Measurements from ENCODE around the gene AQP12A.

AQP12A gene

GRCh38 chr2:240727913-240728312 lies 36.2 kb downstream of the AQP12A start:
- H4K91ac ChIP-seq (ENCODE audit: low read depth, low read length, poor library complexity) = no peak overlapping the region
- H2AFZ ChIP-seq (ENCODE audit: low read length) = no peak overlapping the region
- no peak overlapping the region for H3K9ac ChIP-seq (ENCODE audit: low read depth, low read length, poor library complexity)
- H3K27me3 ChIP-seq (ENCODE audit: control insufficient read depth in 3 of 3, insufficient read depth in 3 of 3, low read depth in 1 of 3, low read length in 3 of 3) = no peaks in the 10 kb centered on the region
- H2BK120ac ChIP-seq (ENCODE audit: low read depth, low read length) = no peak overlapping the region
- no peak overlapping the region for H2BK15ac ChIP-seq (ENCODE audit: low read length)
- no peaks in the 10 kb centered on the region for H3K4me1 ChIP-seq (ENCODE audit: control insufficient read depth in 2 of 2, insufficient read depth in 1 of 2, low read depth in 1 of 2, low read length in 2 of 2)
- no peak overlapping the region for H3K4ac ChIP-seq (ENCODE audit: low read length)
- peaks cover 7% of the 10 kb centered on the region for H3K79me1 ChIP-seq (ENCODE audit: low read depth, low read length)
- H3K9me3 ChIP-seq (replicated peaks in 1 of 2; ENCODE audit: control insufficient read depth in 2 of 2, insufficient read depth in 1 of 2, low read depth in 1 of 2, low read length in 2 of 2) = peaks cover 0 to 2% of the 10 kb centered on the region in 2 donors
- no peak overlapping the region for H3K4me3 ChIP-seq (ENCODE audit: low read length in 2 of 2)
- peak overlapping the region; percentile 44 for H3K23ac ChIP-seq (ENCODE audit: low read depth, low read length, poor library complexity)
- no peak overlapping the region for H2BK12ac ChIP-seq (ENCODE audit: low read length)
- peaks cover 17 to 29% of the 10 kb centered on the region in 2 donors for H3K36me3 ChIP-seq (replicated peaks in 1 of 2; ENCODE audit: control insufficient read depth in 2 of 2, insufficient read depth in 2 of 2, low read length in 2 of 2)
- H2AK5ac ChIP-seq (ENCODE audit: low read depth, low read length) = no peak overlapping the region
- no peak overlapping the region for H3K4me2 ChIP-seq (ENCODE audit: insufficient read depth, low read length, poor library complexity, severe bottlenecking)
- H3K27ac ChIP-seq (replicated peaks; ENCODE audit: low read length) = no peak overlapping the region
- peak overlapping the region; percentile 95 for H3K14ac ChIP-seq (ENCODE audit: low read length)
- no peak overlapping the region for H3K18ac ChIP-seq (ENCODE audit: low read length)
- H2BK5ac ChIP-seq (ENCODE audit: low read length) = no peak overlapping the region
- H4K8ac ChIP-seq (ENCODE audit: low read depth, low read length) = no peak overlapping the region
- no CpG with 5 or more reads among the region's 15 CpGs for WGBS, 2 donors (ENCODE audit: extremely low coverage in 2 of 2, insufficient read length in 2 of 2, insufficient replicate concordance in 1 of 2)
- no peak for DNase-seq (ENCODE audit: low spot score)

GRCh38 chr2:240728361-240728760 lies 36.7 kb downstream of the AQP12A start:
- Histone ChIP-seq H3K4me3 (ENCODE audit: low read length in 2 of 2) (no peak overlapping the region), H4K8ac (ENCODE audit: low read depth, low read length) (no peak overlapping the region), H2BK12ac (ENCODE audit: low read length) (no peak overlapping the region), H2BK120ac (ENCODE audit: low read depth, low read length) (no peak overlapping the region), H3K27ac (replicated peaks; ENCODE audit: low read length) (no peak overlapping the region), H3K79me1 (ENCODE audit: low read depth, low read length) (peaks cover 4% of the 10 kb centered on the region), H3K4me1 (ENCODE audit: control insufficient read depth in 2 of 2, insufficient read depth in 1 of 2, low read depth in 1 of 2, low read length in 2 of 2) (no peaks in the 10 kb centered on the region), H3K23ac (ENCODE audit: low read depth, low read length, poor library complexity) (no peak overlapping the region), H3K9ac (ENCODE audit: low read depth, low read length, poor library complexity) (no peak overlapping the region), H3K4ac (ENCODE audit: low read length) (no peak overlapping the region), H2BK5ac (ENCODE audit: low read length) (no peak overlapping the region), H3K14ac (ENCODE audit: low read length) (no peak overlapping the region), H3K18ac (ENCODE audit: low read length) (no peak overlapping the region), H2BK15ac (ENCODE audit: low read length) (no peak overlapping the region), H3K9me3 (replicated peaks in 1 of 2; ENCODE audit: control insufficient read depth in 2 of 2, insufficient read depth in 1 of 2, low read depth in 1 of 2, low read length in 2 of 2) (peaks cover 0 to 2% of the 10 kb centered on the region in 2 donors), H3K4me2 (ENCODE audit: insufficient read depth, low read length, poor library complexity, severe bottlenecking) (no peak overlapping the region), H2AFZ (ENCODE audit: low read length) (no peak overlapping the region), H3K36me3 (replicated peaks in 1 of 2; ENCODE audit: control insufficient read depth in 2 of 2, insufficient read depth in 2 of 2, low read length in 2 of 2) (peaks cover 16 to 24% of the 10 kb centered on the region in 2 donors), H3K27me3 (ENCODE audit: control insufficient read depth in 3 of 3, insufficient read depth in 3 of 3, low read depth in 1 of 3, low read length in 3 of 3) (no peaks in the 10 kb centered on the region), H4K91ac (ENCODE audit: low read depth, low read length, poor library complexity) (no peak overlapping the region), H2AK5ac (ENCODE audit: low read depth, low read length) (no peak overlapping the region)
- no peak for DNase-seq (ENCODE audit: low spot score)
- WGBS, 2 donors (ENCODE audit: extremely low coverage in 2 of 2, insufficient read length in 2 of 2, insufficient replicate concordance in 1 of 2) = no CpG with 5 or more reads among the region's 10 CpGs

- Histone ChIP-seq H3K9me3 (replicated peaks in 1 of 2; ENCODE audit: control insufficient read depth in 2 of 2, insufficient read depth in 1 of 2, low read depth in 1 of 2, low read length in 2 of 2) (peaks cover 0 to 3% of the 10 kb centered on the region in 2 donors), H2BK15ac (ENCODE audit: low read length) (no peak overlapping the region), H2AFZ (ENCODE audit: low read length) (no peak overlapping the region), H4K91ac (ENCODE audit: low read depth, low read length, poor library complexity) (no peak overlapping the region), H3K79me1 (ENCODE audit: low read depth, low read length) (peaks cover 4% of the 10 kb centered on the region), H3K18ac (ENCODE audit: low read length) (no peak overlapping the region), H3K4me1 (ENCODE audit: control insufficient read depth in 2 of 2, insufficient read depth in 1 of 2, low read depth in 1 of 2, low read length in 2 of 2) (no peaks in the 10 kb centered on the region), H3K9ac (ENCODE audit: low read depth, low read length, poor library complexity) (no peak overlapping the region), H3K27me3 (ENCODE audit: control insufficient read depth in 3 of 3, insufficient read depth in 3 of 3, low read depth in 1 of 3, low read length in 3 of 3) (no peaks in the 10 kb centered on the region), H2AK5ac (ENCODE audit: low read depth, low read length) (no peak overlapping the region), H3K14ac (ENCODE audit: low read length) (no peak overlapping the region), H3K23ac (ENCODE audit: low read depth, low read length, poor library complexity) (no peak overlapping the region), H2BK12ac (ENCODE audit: low read length) (no peak overlapping the region), H3K36me3 (replicated peaks in 1 of 2; ENCODE audit: control insufficient read depth in 2 of 2, insufficient read depth in 2 of 2, low read length in 2 of 2) (peaks cover 14 to 24% of the 10 kb centered on the region in 2 donors), H3K27ac (replicated peaks; ENCODE audit: low read length) (no peak overlapping the region), H2BK120ac (ENCODE audit: low read depth, low read length) (no peak overlapping the region), H2BK5ac (ENCODE audit: low read length) (peak overlapping the region; percentile 1), H4K8ac (ENCODE audit: low read depth, low read length) (no peak overlapping the region), H3K4ac (ENCODE audit: low read length) (no peak overlapping the region), H3K4me3 (ENCODE audit: low read length in 2 of 2) (peak overlapping the region in 1 of 2 donors; percentile 58), H3K4me2 (ENCODE audit: insufficient read depth, low read length, poor library complexity, severe bottlenecking) (no peak overlapping the region)
- WGBS, 2 donors (ENCODE audit: extremely low coverage in 2 of 2, insufficient read length in 2 of 2, insufficient replicate concordance in 1 of 2) = no CpG with 5 or more reads among the region's 7 CpGs
- DNase-seq (ENCODE audit: low spot score) = no peak
Observed at GRCh38 chr2:240728827-240729226, 37.2 kb downstream of the AQP12A start.

- no CpG with 5 or more reads among the region's 10 CpGs for WGBS, 2 donors (ENCODE audit: extremely low coverage in 2 of 2, insufficient read length in 2 of 2, insufficient replicate concordance in 1 of 2)
- peaks cover 10 to 23% of the 10 kb centered on the region in 2 donors for H3K36me3 ChIP-seq (replicated peaks in 1 of 2; ENCODE audit: control insufficient read depth in 2 of 2, insufficient read depth in 2 of 2, low read length in 2 of 2)
- no peak overlapping the region for H2BK12ac ChIP-seq (ENCODE audit: low read length)
- H3K14ac ChIP-seq (ENCODE audit: low read length) = peak overlapping the region; percentile 6
- no peak overlapping the region for H3K27ac ChIP-seq (replicated peaks; ENCODE audit: low read length)
- H2BK15ac ChIP-seq (ENCODE audit: low read length) = no peak overlapping the region
- H3K4me1 ChIP-seq (ENCODE audit: control insufficient read depth in 2 of 2, insufficient read depth in 1 of 2, low read depth in 1 of 2, low read length in 2 of 2) = no peaks in the 10 kb centered on the region
- no peaks in the 10 kb centered on the region for H3K27me3 ChIP-seq (ENCODE audit: control insufficient read depth in 3 of 3, insufficient read depth in 3 of 3, low read depth in 1 of 3, low read length in 3 of 3)
- H3K79me1 ChIP-seq (ENCODE audit: low read depth, low read length) = peaks cover 4% of the 10 kb centered on the region
- H2AK5ac ChIP-seq (ENCODE audit: low read depth, low read length) = no peak overlapping the region
- no peak overlapping the region for H2AFZ ChIP-seq (ENCODE audit: low read length)
- no peak overlapping the region for H4K8ac ChIP-seq (ENCODE audit: low read depth, low read length)
- no peak overlapping the region for H3K9ac ChIP-seq (ENCODE audit: low read depth, low read length, poor library complexity)
- H3K23ac ChIP-seq (ENCODE audit: low read depth, low read length, poor library complexity) = no peak overlapping the region
- H3K4ac ChIP-seq (ENCODE audit: low read length) = no peak overlapping the region
- peaks cover 0 to 2% of the 10 kb centered on the region in 2 donors for H3K9me3 ChIP-seq (replicated peaks in 1 of 2; ENCODE audit: control insufficient read depth in 2 of 2, insufficient read depth in 1 of 2, low read depth in 1 of 2, low read length in 2 of 2)
- no peak overlapping the region for H3K4me3 ChIP-seq (ENCODE audit: low read length in 2 of 2)
- no peak overlapping the region for H2BK120ac ChIP-seq (ENCODE audit: low read depth, low read length)
- no peak overlapping the region for H4K91ac ChIP-seq (ENCODE audit: low read depth, low read length, poor library complexity)
- H3K4me2 ChIP-seq (ENCODE audit: insufficient read depth, low read length, poor library complexity, severe bottlenecking) = no peak overlapping the region
- DNase-seq (ENCODE audit: low spot score) = no peak
- no peak overlapping the region for H3K18ac ChIP-seq (ENCODE audit: low read length)
- no peak overlapping the region for H2BK5ac ChIP-seq (ENCODE audit: low read length)
Observed at GRCh38 chr2:240730501-240731177, 39.0 kb downstream of the AQP12A start.
